HepG2 (cell line): ENCODE results near the gene BSN. TPM values are rescaled to one million over a fixed set of nuclear protein-coding genes. Genes with fewer than 3 reads are reported as not detected.

Experiments used
- ATAD3A ChIP-seq: sonication (generic); formaldehyde crosslinking; IDR thresholded peaks from 2 replicates; pipeline ENCODE4 v1.4.0; 2020; ENCODE audit warnings: missing genetic modification reagents
- BRF2 ChIP-seq: sonication (generic); formaldehyde crosslinking; IDR thresholded peaks from 2 replicates; pipeline ENCODE4 v1.8.1; 2022; ENCODE audit warnings: mild to moderate bottlenecking, missing genetic modification reagents
- ETV5 ChIP-seq: IDR thresholded peaks from 2 replicates; pipeline ENCODE4 v1.6.1; 2018; ENCODE audit warnings: missing biosample characterization, missing genetic modification reagents, inconsistent platforms, borderline replicate concordance
- GMEB2 ChIP-seq: IDR thresholded peaks from 2 replicates; pipeline ENCODE4 v1.6.1; 2016; ENCODE audit warnings: missing biosample characterization, missing genetic modification reagents, low read depth
- HIVEP1 ChIP-seq: sonication (generic); formaldehyde crosslinking; IDR thresholded peaks from 2 replicates; pipeline ENCODE4 v1.4.0; 2020; ENCODE audit warnings: mild to moderate bottlenecking, missing genetic modification reagents
- MTA3 ChIP-seq: sonication (generic); formaldehyde crosslinking; IDR thresholded peaks from 2 replicates; pipeline ENCODE4 v1.4.0; 2020; ENCODE audit warnings: missing genetic modification reagents
- NFYB ChIP-seq: sonication (generic); formaldehyde crosslinking; IDR thresholded peaks from 2 replicates; pipeline ENCODE4 v1.4.0; 2020; ENCODE audit warnings: missing genetic modification reagents
- NR3C1 ChIP-seq: sonication (generic); formaldehyde crosslinking; IDR thresholded peaks from 2 replicates; pipeline ENCODE4 v1.4.0; 2020; ENCODE audit warnings: missing genetic modification reagents
- POLR2AphosphoS2 ChIP-seq: IDR thresholded peaks from 2 replicates; pipeline ENCODE4 v1.6.1; 2011; ENCODE audit warnings: low read depth, low read length, improper control_type of control experiment
- RBM22 ChIP-seq: fragments of 200-400 bp; formaldehyde crosslinking; optimal IDR thresholded peaks from 2 replicates; pipeline ENCODE3; 2017; ENCODE audit warnings: mild to moderate bottlenecking, low read length, moderate library complexity
- RELA ChIP-seq: sonication (generic); formaldehyde crosslinking; IDR thresholded peaks from 2 replicates; pipeline ENCODE4 v1.4.0; 2020; ENCODE audit warnings: missing genetic modification reagents
- SKIL ChIP-seq: sonication (generic); formaldehyde crosslinking; IDR thresholded peaks from 2 replicates; pipeline ENCODE4 v1.8.0; 2022; ENCODE audit warnings: missing genetic modification reagents, mild to moderate bottlenecking, moderate library complexity, borderline replicate concordance
- TBL1XR1 ChIP-seq: fragments of 150-350 bp; IDR thresholded peaks from 2 replicates; pipeline ENCODE4 v1.6.1; 2014; ENCODE audit warnings: borderline replicate concordance, low read length; ENCODE audit not compliant: partially characterized antibody
- TBX3 ChIP-seq: fragments of 450-650 bp; IDR thresholded peaks from 2 replicates; pipeline ENCODE4 v1.6.1; 2017; ENCODE audit warnings: antibody characterized with exemption, mild to moderate bottlenecking, inconsistent platforms, borderline replicate concordance
- ZFP36 ChIP-seq: fragments of 150-350 bp; IDR thresholded peaks from 2 replicates; pipeline ENCODE4 v1.6.1; 2018; ENCODE audit warnings: borderline replicate concordance, low read length, low read depth; ENCODE audit not compliant: partially characterized antibody
- ZNF253 ChIP-seq: sonication (generic); formaldehyde crosslinking; IDR thresholded peaks from 2 replicates; pipeline ENCODE4 v1.8.0; 2022; ENCODE audit warnings: mild to moderate bottlenecking, missing genetic modification reagents, borderline replicate concordance
- ZNF296 ChIP-seq: sonication (generic); formaldehyde crosslinking; conservative IDR thresholded peaks from 2 replicates; pipeline ENCODE4 v1.5.0; 2020; ENCODE audit warnings: mild to moderate bottlenecking, missing genetic modification reagents
- ZNF33B ChIP-seq: sonication (generic); formaldehyde crosslinking; IDR thresholded peaks from 2 replicates; pipeline ENCODE4 v1.5.1; 2020; ENCODE audit warnings: mild to moderate bottlenecking, missing genetic modification reagents
- ZNF430 ChIP-seq: sonication (generic); formaldehyde crosslinking; IDR thresholded peaks from 2 replicates; pipeline ENCODE4 v1.9.0; 2021; ENCODE audit warnings: mild to moderate bottlenecking, missing genetic modification reagents
- ZNF451 ChIP-seq: sonication (generic); formaldehyde crosslinking; IDR thresholded peaks from 2 replicates; pipeline ENCODE4 v1.5.0; 2020; ENCODE audit warnings: mild to moderate bottlenecking, missing genetic modification reagents
- ZNF543 ChIP-seq: sonication (generic); formaldehyde crosslinking; IDR thresholded peaks from 2 replicates; pipeline ENCODE4 v1.4.0; 2020; ENCODE audit warnings: mild to moderate bottlenecking, missing genetic modification reagents
- ZNF709 ChIP-seq: sonication (generic); formaldehyde crosslinking; IDR thresholded peaks from 2 replicates; pipeline ENCODE4 v1.5.0; 2020; ENCODE audit warnings: mild to moderate bottlenecking, missing genetic modification reagents
- ZNF737 ChIP-seq: sonication (generic); formaldehyde crosslinking; IDR thresholded peaks from 2 replicates; pipeline ENCODE4 v1.5.0; 2020; ENCODE audit warnings: missing genetic modification reagents, mild to moderate bottlenecking, borderline replicate concordance
- ZNF740 ChIP-seq: sonication (generic); formaldehyde crosslinking; IDR thresholded peaks from 2 replicates; pipeline ENCODE4 v1.4.0; 2020; ENCODE audit warnings: missing genetic modification reagents
- ZNF781 ChIP-seq: sonication (generic); formaldehyde crosslinking; IDR thresholded peaks from 2 replicates; pipeline ENCODE4 v1.5.1; 2020; ENCODE audit warnings: borderline replicate concordance, mild to moderate bottlenecking, missing genetic modification reagents; ENCODE audit errors: not compliant biosample characterization
- polyA plus RNA-seq, 8 experiments: library from polyadenylated mRNA; depleted of rRNA in 3 of 8; stranded (reverse) in 7 of 8; unstranded in 1 of 8; fragments of >200 nt; fragmentation: Illumina TruSeq in 4 of 8; extraction: Trizol in 4 of 8; gene quantifications; 2 replicates each; pipeline versions ENCODE4 v1.2.1 to v1.2.3, GENCODE V29; 2011 to 2016; ENCODE audit warnings: low read depth in 4 of 8, missing spikeins in 1 of 8, mixed read lengths in 1 of 8; ENCODE audit not compliant: insufficient read depth in 1 of 8
- total RNA-seq, 5 experiments: library from RNA; depleted of rRNA; stranded (reverse); fragments of >200 nt; fragmentation: Illumina TruSeq; extraction: Trizol; gene quantifications; 2 replicates each; pipeline ENCODE4 v1.2.3, GENCODE V29; 2016; ENCODE audit warnings: low read depth in 1 of 5

Gene BSN
- total and polyA plus RNA-seq, 2 of the 13 experiments (the other 11 are each of a cell fraction or from before 2014, with no cell fraction given): 0.42 to 0.86 TPM

- TF ChIP-seq ZFP36 (no peak), NFYB (CRISPR knock-in tag) (peak; percentile 65), POLR2AphosphoS2 (no peak), ZNF430 (CRISPR knock-in tag) (0 out of 2 replicates have a peak, but pooled peaks have one; percentile 25), MTA3 (CRISPR knock-in tag) (no peak), ZNF737 (no peak), ZNF543 (CRISPR knock-in tag) (no peak), HIVEP1 (no peak; the same call in none of the 2 replicates), TBX3 (no peak), NR3C1 (no peak), ZNF709 (CRISPR knock-in tag) (no peak; the same call in none of the 2 replicates), ZNF451 (CRISPR knock-in tag) (no peak), RBM22 (no peak), ZNF781 (peak; percentile 62), ZNF253 (CRISPR knock-in tag) (no peak; the same call in 1 of the 2 replicates), SKIL (CRISPR knock-in tag) (no peak; the same call in 1 of the 2 replicates), RELA (no peak; the same call in 1 of the 2 replicates), ATAD3A (no peak), ETV5 (CRISPR knock-in tag) (peak; percentile 91), ZNF740 (CRISPR knock-in tag) (peak; percentile 95), ZNF296 (no peak), TBL1XR1 (no peak), BRF2 (CRISPR knock-in tag) (peak; percentile 49; the same call in 1 of the 2 replicates), ZNF33B (CRISPR knock-in tag) (no peak), GMEB2 (peak; percentile 79)
These were observed 119.6 kb downstream of the BSN start, which contains the start of gene APEH (continued) for GRCh38 chr3:49673715-49674496.
